ENCODE data around the gene ZNF831.

DNA sequence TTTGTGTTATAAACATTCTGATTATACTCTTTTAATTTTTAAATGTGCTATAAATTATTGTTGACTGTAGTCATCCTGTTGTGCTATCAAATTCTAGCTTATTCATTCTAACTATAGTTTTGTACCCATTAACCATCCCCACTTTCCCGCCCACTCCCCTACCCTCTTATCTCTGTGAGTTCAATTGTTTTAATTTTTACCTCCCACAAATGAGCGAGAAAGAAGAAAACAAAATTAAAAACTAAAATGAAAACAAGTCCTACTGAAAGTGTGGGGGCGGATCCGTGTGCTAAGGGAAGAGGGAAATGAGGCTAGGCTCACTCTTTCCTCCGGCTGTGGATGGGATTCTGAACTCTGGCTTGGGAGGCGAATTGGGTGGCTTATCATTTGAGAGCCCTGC, 6.6 kb upstream of the ZNF831 start:
- no peak for TF ChIP-seq EP300 (IDR thresholded peaks at IDR 0.05)
- TF ChIP-seq, protein P1, sequence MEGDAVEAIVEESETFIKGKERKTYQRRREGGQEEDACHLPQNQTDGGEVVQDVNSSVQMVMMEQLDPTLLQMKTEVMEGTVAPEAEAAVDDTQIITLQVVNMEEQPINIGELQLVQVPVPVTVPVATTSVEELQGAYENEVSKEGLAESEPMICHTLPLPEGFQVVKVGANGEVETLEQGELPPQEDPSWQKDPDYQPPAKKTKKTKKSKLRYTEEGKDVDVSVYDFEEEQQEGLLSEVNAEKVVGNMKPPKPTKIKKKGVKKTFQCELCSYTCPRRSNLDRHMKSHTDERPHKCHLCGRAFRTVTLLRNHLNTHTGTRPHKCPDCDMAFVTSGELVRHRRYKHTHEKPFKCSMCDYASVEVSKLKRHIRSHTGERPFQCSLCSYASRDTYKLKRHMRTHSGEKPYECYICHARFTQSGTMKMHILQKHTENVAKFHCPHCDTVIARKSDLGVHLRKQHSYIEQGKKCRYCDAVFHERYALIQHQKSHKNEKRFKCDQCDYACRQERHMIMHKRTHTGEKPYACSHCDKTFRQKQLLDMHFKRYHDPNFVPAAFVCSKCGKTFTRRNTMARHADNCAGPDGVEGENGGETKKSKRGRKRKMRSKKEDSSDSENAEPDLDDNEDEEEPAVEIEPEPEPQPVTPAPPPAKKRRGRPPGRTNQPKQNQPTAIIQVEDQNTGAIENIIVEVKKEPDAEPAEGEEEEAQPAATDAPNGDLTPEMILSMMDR (IDR thresholded peaks at IDR 0.05) = no peak
- no peak for TF ChIP-seq POLR2A (IDR thresholded peaks at IDR 0.05)

Measured in ovary (tissue), 3 donors.